Neuronal stem cell (in vitro differentiated cells): ENCODE measurements around the gene POLQ.

Experiments used
- DNase-seq: peaks from one replicate; pipeline ENCODE4 v3.0.0-alpha.2; 2013; ENCODE audit warnings: low spot score
- H2AFZ ChIP-seq: one replicate; pipeline ENCODE4 v1.6.1; 2013; ENCODE audit warnings: mild to moderate bottlenecking, low read length, inconsistent platforms
- H2AK5ac ChIP-seq: 2 replicates; pipeline ENCODE4 v1.6.1; 2013; ENCODE audit warnings: low read depth, mild to moderate bottlenecking, inconsistent platforms, low read length, moderate library complexity, mixed read lengths
- H2BK120ac ChIP-seq: 2 replicates; pipeline ENCODE4 v1.6.1; 2013; ENCODE audit warnings: low read depth, mild to moderate bottlenecking, inconsistent platforms, low read length, moderate library complexity, mixed read lengths
- H2BK12ac ChIP-seq: one replicate; pipeline ENCODE4 v1.6.1; 2013; ENCODE audit warnings: low read length, inconsistent platforms
- H2BK15ac ChIP-seq: 2 replicates; pipeline ENCODE4 v1.6.1; 2013; ENCODE audit warnings: mild to moderate bottlenecking, low read length, inconsistent platforms, mixed read lengths
- H2BK5ac ChIP-seq: one replicate; pipeline ENCODE4 v1.6.1; 2013; ENCODE audit warnings: inconsistent platforms, mild to moderate bottlenecking, low read length, moderate library complexity
- H3K14ac ChIP-seq: one replicate; pipeline ENCODE4 v1.6.1; 2013; ENCODE audit warnings: low read length, inconsistent platforms
- H3K18ac ChIP-seq: 2 replicates; pipeline ENCODE4 v1.6.1; 2013; ENCODE audit warnings: low read length, inconsistent platforms
- H3K23ac ChIP-seq: 2 replicates; pipeline ENCODE4 v1.6.1; 2013; ENCODE audit warnings: low read depth, mild to moderate bottlenecking, mixed read lengths, low read length, inconsistent platforms; ENCODE audit not compliant: poor library complexity
- H3K27ac ChIP-seq: replicated peaks from 3 replicates; pipeline ENCODE4 v1.5.1; 2013; ENCODE audit warnings: low read length, inconsistent platforms
- H3K27me3 ChIP-seq, 3 experiments: 2 replicates each; pipeline ENCODE4 v1.6.1; 2013; ENCODE audit warnings: low read length in 3 of 3, mild to moderate bottlenecking in 2 of 3, inconsistent platforms in 1 of 3, low read depth in 1 of 3, mixed read lengths in 1 of 3, moderate library complexity in 1 of 3; ENCODE audit not compliant: control insufficient read depth in 3 of 3, insufficient read depth in 3 of 3
- H3K36me3 ChIP-seq, 2 donors: replicated peaks in 1 of 2; 2 replicates each; pipeline ENCODE4 v1.6.1; 2013; ENCODE audit warnings: low read length in 2 of 2; ENCODE audit not compliant: control insufficient read depth in 2 of 2, insufficient read depth in 2 of 2
- H3K4ac ChIP-seq: 2 replicates; pipeline ENCODE4 v1.6.1; 2013; ENCODE audit warnings: inconsistent platforms, mild to moderate bottlenecking, low read length, moderate library complexity
- H3K4me1 ChIP-seq, 2 donors: 1 replicate in 1 of 2; 2 replicates in 1 of 2; pipeline ENCODE4 v1.6.1; 2013; ENCODE audit warnings: low read length in 2 of 2, low read depth in 1 of 2; ENCODE audit not compliant: control insufficient read depth in 2 of 2, insufficient read depth in 1 of 2
- H3K4me2 ChIP-seq: one replicate; pipeline ENCODE4 v1.6.1; 2013; ENCODE audit warnings: mild to moderate bottlenecking, low read length, inconsistent platforms; ENCODE audit not compliant: insufficient read depth, poor library complexity, severe bottlenecking
- H3K4me3 ChIP-seq, 2 donors: 2 replicates each; pipeline ENCODE4 v1.5.1; 2013; ENCODE audit warnings: low read length in 2 of 2, mild to moderate bottlenecking in 2 of 2, inconsistent platforms in 1 of 2, moderate library complexity in 1 of 2
- H3K79me1 ChIP-seq: one replicate; pipeline ENCODE4 v1.6.1; 2013; ENCODE audit warnings: low read depth, mild to moderate bottlenecking, inconsistent platforms, low read length, moderate library complexity
- H3K9ac ChIP-seq: one replicate; pipeline ENCODE4 v1.6.1; 2013; ENCODE audit warnings: mild to moderate bottlenecking, low read depth, low read length, inconsistent platforms; ENCODE audit not compliant: poor library complexity
- H3K9me3 ChIP-seq, 2 donors: replicated peaks in 1 of 2; 2 replicates each; pipeline versions ENCODE3 to v1.6.1; 2013; ENCODE audit warnings: low read length in 2 of 2, mild to moderate bottlenecking in 2 of 2, inconsistent platforms in 1 of 2, low read depth in 1 of 2, mixed read lengths in 1 of 2, moderate library complexity in 1 of 2; ENCODE audit not compliant: control insufficient read depth in 2 of 2, insufficient read depth in 1 of 2
- H4K8ac ChIP-seq: one replicate; pipeline ENCODE4 v1.6.1; 2013; ENCODE audit warnings: low read depth, mild to moderate bottlenecking, inconsistent platforms, low read length, moderate library complexity
- H4K91ac ChIP-seq: one replicate; pipeline ENCODE4 v1.6.1; 2013; ENCODE audit warnings: low read length, low read depth, mild to moderate bottlenecking, inconsistent platforms; ENCODE audit not compliant: poor library complexity
- WGBS, 2 donors: extraction: QIAGEN DNeasy Blood & Tissue Kit; methylation state at CpG; one replicate each; pipeline ENCODE4 v1.1.7; 2013; ENCODE audit warnings: missing lambda C conversion rate in 2 of 2, mixed read lengths in 1 of 2; ENCODE audit not compliant: insufficient read length in 2 of 2, insufficient replicate concordance in 1 of 2; ENCODE audit errors: extremely low coverage in 2 of 2; 5-methylcytosine and 5-hydroxymethylcytosine counted together

The POLQ gene

DNA sequence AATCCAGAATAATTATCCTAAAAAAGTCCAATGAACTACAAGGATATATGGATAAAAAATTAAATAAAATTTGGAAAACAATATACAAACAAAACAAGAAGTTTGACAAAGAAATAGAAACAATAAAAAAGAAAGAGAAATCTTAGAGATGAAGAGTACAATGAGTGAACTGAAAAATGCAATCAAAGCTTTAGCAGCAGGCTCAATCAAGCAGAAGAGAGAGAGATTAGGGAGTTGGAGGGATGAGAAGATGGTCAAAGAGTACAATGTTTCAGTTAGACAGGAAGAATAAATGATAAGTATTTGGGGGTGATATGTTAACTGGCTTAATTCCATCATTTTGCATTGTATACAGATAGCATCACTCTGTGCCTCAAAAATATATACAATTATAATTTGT is 29.9 kb downstream of the POLQ start:
- no peak overlapping the region for H3K4ac ChIP-seq
- no peak overlapping the region for H3K4me2 ChIP-seq
- H3K23ac ChIP-seq = no peak overlapping the region
- H2BK5ac ChIP-seq = no peak overlapping the region
- no peak overlapping the region for H3K27ac ChIP-seq
- H3K9me3 ChIP-seq = peaks cover 2 to 19% of the 10 kb centered on the region in 2 donors
- no peaks in the 10 kb centered on the region for H3K4me1 ChIP-seq
- no peak overlapping the region for H3K4me3 ChIP-seq
- no peak overlapping the region for H2AK5ac ChIP-seq
- no peaks in the 10 kb centered on the region for H3K27me3 ChIP-seq
- H2AFZ ChIP-seq = no peak overlapping the region
- H2BK12ac ChIP-seq = no peak overlapping the region
- H2BK15ac ChIP-seq = no peak overlapping the region
- no peak overlapping the region for H3K9ac ChIP-seq
- no peak overlapping the region for H2BK120ac ChIP-seq
- peaks cover 10 to 81% of the 10 kb centered on the region in 2 donors for H3K36me3 ChIP-seq
- H4K91ac ChIP-seq = no peak overlapping the region
- H4K8ac ChIP-seq = no peak overlapping the region
- H3K18ac ChIP-seq = no peak overlapping the region
- no peaks in the 10 kb centered on the region for H3K79me1 ChIP-seq
- DNase-seq = no peak
- H3K14ac ChIP-seq = no peak overlapping the region

DNA sequence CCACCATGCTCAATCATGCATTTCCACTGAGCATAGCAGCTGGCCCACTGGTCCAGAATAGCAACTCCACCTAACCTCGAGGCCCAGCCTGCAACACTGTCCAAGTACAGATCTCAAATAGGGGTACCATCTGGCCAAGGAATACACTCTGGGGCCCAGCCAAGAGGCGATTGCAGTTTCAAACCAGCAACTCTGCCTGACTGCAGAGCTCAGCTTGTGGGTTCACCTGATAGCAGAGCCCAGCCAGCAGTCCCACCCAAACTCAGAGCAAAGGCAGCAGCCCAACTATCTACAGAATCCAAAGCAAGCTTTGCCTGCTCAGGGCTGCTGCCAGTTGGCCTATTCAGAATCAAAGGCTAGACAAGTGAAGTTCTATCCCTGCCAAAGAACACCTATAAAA is 30.5 kb downstream of the POLQ start:
- H2BK5ac ChIP-seq = no peak overlapping the region
- H3K9me3 ChIP-seq = peaks cover 2 to 19% of the 10 kb centered on the region in 2 donors
- H3K4ac ChIP-seq = no peak overlapping the region
- no peak overlapping the region for H4K91ac ChIP-seq
- H2AK5ac ChIP-seq = no peak overlapping the region
- H3K27ac ChIP-seq = no peak overlapping the region
- H3K23ac ChIP-seq = no peak overlapping the region
- no peak overlapping the region for H3K4me3 ChIP-seq
- DNase-seq = no peak
- H3K14ac ChIP-seq = no peak overlapping the region
- H2BK12ac ChIP-seq = no peak overlapping the region
- H2BK120ac ChIP-seq = no peak overlapping the region
- H3K9ac ChIP-seq = peak overlapping the region; percentile 55
- H3K4me1 ChIP-seq = no peaks in the 10 kb centered on the region
- no peak overlapping the region for H2AFZ ChIP-seq
- no peak overlapping the region for H4K8ac ChIP-seq
- H3K79me1 ChIP-seq = no peaks in the 10 kb centered on the region
- no peaks in the 10 kb centered on the region for H3K27me3 ChIP-seq
- no peak overlapping the region for H3K18ac ChIP-seq
- peaks cover 8 to 75% of the 10 kb centered on the region in 2 donors for H3K36me3 ChIP-seq
- H2BK15ac ChIP-seq = no peak overlapping the region
- H3K4me2 ChIP-seq = no peak overlapping the region
- WGBS, 2 donors = no CpG with 5 or more reads among the region's 2 CpGs

DNA sequence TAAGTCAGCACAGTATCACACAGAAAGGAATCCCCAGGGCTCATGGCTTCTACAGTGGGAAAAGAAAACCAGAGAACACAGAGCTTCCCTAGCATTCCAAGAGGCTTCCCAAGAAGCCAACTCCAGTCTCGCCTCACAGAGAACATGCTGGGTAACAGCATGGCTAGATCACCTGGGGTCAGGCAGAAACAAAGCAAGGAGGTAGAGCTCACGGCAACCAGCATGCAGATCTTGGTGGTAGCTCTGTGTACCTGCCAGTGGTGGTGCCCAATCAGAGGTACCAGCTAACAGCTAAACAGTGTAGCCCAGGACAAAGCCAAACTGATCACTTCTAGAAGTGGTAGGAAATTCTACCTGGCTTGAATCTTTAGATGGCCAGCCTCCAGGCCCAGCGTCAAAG is 31.3 kb downstream of the POLQ start:
- Histone ChIP-seq H3K4me2 (no peak overlapping the region), H3K4me3 (no peak overlapping the region), H3K27me3 (no peaks in the 10 kb centered on the region), H3K23ac (no peak overlapping the region), H3K18ac (no peak overlapping the region), H3K9me3 (peaks cover 2 to 19% of the 10 kb centered on the region in 2 donors), H3K4me1 (no peaks in the 10 kb centered on the region), H3K79me1 (no peaks in the 10 kb centered on the region), H3K27ac (no peak overlapping the region), H2BK5ac (no peak overlapping the region), H2BK12ac (no peak overlapping the region), H2AK5ac (no peak overlapping the region), H4K8ac (no peak overlapping the region), H2BK120ac (no peak overlapping the region), H3K14ac (no peak overlapping the region), H4K91ac (no peak overlapping the region), H3K36me3 (peaks cover 9 to 74% of the 10 kb centered on the region in 2 donors), H3K4ac (no peak overlapping the region), H2BK15ac (no peak overlapping the region), H2AFZ (no peak overlapping the region), H3K9ac (no peak overlapping the region)
- no CpG with 5 or more reads among the region's 3 CpGs for WGBS, 2 donors
- DNase-seq = no peak

DNA sequence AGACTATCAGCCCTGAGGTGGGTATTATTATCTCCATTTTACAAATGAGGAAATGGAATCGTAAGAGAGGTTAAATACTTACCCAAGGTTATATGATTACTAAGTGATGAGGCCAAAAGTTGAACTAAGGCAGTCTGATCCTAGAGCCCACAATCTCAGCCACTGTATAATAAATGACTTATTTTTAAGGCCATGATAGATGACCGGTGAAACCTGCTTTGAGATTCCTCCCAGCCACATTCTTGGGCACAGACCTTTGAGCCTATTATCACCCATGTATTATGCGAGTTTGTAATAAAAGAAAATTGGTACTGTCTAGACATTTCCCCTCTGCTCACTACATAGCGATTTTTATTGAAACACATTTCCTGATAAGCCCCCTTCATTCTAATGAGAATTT is 37.4 kb downstream of the POLQ start:
- Histone ChIP-seq H3K23ac (no peak overlapping the region), H4K8ac (no peak overlapping the region), H2BK120ac (no peak overlapping the region), H3K27me3 (no peaks in the 10 kb centered on the region), H3K9ac (no peak overlapping the region), H3K79me1 (no peaks in the 10 kb centered on the region), H2AK5ac (no peak overlapping the region), H2BK5ac (no peak overlapping the region), H3K4me1 (no peaks in the 10 kb centered on the region), H3K18ac (no peak overlapping the region), H4K91ac (no peak overlapping the region), H3K9me3 (no peaks in the 10 kb centered on the region), H2BK15ac (no peak overlapping the region), H2AFZ (no peak overlapping the region), H3K27ac (no peak overlapping the region), H3K4me2 (no peak overlapping the region), H2BK12ac (no peak overlapping the region), H3K4ac (no peak overlapping the region), H3K14ac (no peak overlapping the region), H3K4me3 (no peak overlapping the region), H3K36me3 (peaks cover 4 to 79% of the 10 kb centered on the region in 2 donors)
- DNase-seq = no peak
- no CpG with 5 or more reads among the region's 4 CpGs for WGBS, 2 donors
